Fibroblast of skin of right quadriceps (primary cell): Measurements from ENCODE around the gene CCT5.

ENCODE experiments used
- DNase-seq: peaks from one replicate; pipeline ENCODE4 v3.0.0-alpha.2; 2013

CCT5 gene

DNA sequence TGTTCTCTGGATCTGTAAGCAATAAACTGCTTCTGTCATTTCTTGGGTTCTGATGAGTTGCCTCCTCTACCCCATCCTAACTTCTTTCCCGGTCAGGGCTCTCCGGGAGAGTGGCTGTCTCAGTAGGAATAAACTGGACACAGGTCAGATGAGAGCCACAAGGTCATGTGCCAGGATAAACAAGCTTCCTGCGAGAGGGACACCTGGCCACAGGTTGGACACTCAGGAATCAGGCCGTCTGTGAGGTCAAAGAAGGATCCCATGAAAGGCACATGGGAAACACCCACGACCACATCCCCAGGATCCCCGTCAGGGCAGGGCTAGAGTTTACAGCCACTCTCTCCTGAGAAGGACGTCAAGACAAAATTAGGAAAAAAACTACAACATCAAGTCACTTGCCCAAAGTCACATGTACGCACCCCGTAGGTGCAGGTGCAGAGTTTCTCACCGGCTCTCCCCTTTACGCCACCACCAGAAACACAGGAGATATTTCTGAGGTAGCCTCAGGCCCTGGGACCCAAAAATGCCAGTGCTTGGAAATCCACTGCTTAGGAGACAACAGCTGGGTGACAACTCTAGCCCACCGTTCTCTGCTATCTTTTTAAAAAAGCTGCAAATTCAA is 28.7 kb downstream of the CCT5 start:
- DNase-seq, result no peak

DNA sequence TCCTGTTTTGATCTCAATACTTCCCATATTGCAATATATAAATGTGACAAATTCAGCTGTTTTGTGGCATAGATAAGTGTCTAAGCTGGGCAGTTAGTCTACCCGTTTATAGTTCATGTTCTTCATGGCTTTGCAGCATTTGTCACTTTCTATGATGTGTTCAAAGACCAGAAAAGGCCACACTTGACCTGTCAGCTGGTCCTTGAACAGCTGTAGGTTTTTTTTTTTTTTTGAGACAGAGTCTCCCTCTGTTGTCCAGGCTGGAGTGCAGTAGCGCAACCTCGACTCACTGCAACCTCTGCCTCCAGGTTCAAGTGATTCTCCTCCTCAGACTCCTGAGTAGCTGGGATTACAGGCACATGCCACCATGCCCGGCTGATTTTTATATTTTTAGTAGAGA is 29.2 kb downstream of the CCT5 start:
- no peak for DNase-seq

DNA sequence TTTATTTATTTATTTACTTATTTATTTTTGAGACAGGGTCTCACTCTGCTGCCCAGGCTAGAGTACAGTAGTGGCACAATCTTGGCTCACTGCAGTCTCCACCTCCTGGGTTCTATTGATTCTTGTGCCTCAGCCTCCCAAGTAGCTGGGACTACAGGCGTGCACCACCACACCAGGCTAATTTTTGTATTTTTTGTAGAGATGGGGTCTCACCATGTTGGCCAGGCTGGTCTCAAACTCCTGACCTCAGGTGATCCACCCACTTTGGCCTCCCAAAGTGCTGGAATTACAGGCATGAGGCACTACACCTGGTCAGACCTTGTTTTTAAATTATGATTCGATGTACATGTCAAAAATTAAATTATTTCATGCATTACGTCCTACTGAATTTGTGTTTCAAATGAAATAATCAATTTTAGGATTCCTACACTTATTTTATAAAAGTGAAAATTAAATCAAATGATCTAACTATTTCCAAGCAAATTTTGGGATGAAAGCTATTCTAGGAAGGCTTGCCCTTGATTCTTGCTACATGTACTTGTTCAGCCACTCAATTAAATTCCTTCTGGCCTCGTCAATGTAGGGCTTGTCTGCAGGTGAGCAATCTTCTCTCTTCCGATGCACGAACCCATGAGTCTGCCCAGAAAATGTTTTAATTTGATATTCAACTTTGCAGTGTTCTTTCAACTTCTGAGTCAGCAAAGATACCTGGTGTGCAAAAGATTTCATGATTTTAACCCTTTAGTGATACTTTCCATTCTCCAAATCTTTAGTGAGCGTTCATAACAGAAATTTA is 30.0 kb downstream of the CCT5 start:
- DNase-seq, result no peak

DNA sequence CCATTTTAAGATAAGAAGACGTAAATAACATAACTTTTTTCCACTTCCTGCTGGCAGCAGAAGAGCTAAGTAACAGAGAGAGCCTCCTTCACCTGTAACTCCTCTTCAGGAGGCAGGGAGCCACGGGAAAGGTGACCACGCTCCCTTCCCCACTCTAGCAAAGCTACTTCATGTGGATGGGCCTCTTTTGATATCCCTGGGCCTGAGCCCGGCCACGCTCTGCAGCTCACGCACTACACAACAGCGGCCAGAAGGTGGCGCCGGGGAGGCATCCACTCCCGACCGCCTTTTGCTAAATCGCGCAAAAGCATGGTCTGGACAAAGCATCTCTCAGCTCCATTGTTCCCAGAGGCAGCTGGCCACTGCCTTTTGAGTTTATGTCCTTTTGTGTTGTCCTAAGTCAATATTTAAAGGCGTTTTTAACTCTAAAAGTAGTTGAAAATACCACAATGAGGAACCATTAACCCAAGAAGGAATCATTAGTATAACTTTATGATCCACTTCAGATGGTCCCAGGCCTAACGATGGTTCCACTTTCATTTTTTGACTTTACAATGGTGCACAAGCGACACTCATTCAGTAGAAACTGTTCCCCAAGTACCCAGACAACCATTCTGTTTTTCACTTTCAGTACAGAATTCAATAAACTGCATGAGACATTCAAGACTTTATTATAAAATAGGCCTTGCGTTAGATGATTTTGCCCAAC is 34.0 kb downstream of the CCT5 start:
- DNase-seq, result peak; percentile 72

DNA sequence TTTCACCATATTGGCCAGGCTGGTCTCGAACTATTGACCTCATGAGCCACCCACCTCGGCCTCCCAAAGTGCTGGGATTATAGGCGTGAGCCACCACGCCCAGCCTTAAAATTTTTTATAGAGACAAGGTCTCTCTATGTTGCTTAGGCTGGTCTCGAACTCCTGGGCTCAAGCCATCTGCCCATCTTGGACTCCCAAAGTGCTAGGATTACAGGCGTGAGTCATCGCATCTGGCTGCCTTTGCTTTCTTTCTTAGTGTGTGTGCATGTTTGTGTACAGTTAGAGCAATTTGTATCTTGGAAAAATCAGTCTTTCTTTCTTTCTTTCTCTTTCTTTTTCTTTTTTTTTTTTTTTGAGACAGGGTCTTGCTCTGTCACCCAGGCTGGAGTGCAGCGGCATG is 35.3 kb downstream of the CCT5 start:
- DNase-seq, result peak; percentile 50

DNA sequence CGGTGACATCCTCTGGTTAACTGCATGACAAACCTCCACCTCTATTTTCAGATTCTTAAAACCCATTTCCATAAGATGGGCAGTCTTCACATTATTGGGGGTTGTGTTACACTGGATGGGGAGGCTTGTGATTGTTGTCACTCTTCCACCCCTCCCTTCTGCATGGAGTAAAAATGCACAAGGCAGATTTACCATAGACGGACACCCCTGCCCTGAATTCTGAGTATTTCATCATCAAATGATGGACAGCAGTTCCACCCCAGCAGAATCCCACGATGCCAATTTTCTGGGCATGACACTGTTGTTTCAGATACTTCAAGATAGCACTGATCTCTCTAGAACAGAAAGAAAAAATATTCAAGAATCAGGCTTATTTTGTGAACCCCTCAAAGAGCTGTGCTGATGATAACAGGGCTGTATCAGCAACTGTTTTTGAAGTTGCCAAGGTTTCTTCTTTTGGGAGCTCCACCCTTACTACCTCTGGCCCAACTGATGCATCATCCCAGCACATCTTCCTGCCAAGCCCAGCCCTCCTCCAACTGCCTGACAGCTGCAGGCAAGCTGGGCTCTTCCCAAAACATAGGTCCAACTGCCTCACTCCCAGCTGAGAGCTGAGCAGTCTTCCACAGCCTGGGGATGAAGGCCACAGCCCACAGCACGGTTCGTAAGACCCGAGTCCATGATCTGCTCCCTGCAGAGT is 36.2 kb downstream of the CCT5 start:
- DNase-seq, result no peak

DNA sequence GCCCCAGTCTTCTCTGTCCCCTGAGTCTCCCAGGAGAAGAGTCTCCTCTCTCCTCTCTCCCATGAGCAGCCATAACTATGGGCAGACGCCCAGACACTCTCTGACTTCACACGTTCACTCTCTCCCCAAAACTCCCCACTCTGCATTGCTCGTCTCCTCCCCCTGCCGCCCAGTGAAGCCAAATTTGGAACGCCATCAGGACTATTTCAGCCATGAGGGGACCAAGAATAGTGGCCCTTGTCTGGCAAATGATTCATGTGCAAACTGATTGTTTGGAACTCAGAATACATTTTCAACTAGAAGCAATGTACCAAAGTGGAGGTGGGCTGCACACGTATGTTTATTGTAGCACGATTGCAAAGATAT is 36.8 kb downstream of the CCT5 start:
- no peak for DNase-seq

DNA sequence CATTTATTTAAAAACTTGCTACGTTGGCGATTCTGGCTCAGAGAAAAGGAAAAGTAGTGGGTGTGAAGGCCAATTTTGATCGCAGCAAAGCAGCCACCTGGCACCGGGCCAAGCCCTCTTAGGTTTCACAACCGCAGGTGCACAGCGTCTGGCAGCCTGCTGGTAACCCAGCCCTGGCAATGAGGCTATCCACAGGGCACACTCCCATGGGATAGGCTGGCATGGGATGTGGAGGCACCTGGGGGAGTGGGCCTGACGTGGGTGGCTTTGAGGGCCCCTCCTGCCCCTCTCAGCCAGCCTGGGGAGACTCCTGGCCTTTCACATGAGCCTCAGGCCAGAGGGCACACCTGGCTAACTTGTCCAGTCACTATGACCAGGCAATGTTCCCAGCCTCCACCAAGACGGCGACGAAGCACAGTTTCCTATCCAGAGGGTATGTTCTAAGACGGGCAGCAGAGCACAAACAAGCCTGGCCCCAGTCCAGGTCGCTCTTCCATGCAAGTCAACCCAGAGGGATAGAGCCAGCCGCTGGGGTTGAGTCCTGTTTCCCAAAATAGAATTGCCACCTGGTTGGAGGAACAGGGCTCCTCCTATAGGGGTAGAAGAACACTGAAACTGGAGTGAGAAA is 38.6 kb downstream of the CCT5 start:
- DNase-seq, result no peak

DNA sequence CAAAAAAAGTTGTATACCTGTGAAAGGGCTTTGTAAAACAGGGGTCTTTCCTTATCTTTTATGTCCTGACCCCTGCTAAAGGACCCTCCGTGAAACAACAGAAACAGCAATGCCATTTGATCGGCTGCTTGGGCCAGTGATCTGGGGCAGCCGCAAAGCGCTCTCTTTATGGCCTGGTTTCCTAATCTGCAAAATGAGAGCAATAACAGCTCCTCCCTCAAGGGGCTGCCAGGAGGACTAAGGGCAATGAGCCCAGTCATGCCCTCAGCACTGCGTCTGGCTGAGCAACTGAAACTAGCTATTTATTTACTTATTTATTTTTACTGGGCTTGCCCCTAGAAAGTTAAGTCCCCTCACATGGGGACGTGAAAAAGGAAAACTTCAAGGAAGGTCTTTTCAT is 39.3 kb downstream of the CCT5 start:
- no peak for DNase-seq

DNA sequence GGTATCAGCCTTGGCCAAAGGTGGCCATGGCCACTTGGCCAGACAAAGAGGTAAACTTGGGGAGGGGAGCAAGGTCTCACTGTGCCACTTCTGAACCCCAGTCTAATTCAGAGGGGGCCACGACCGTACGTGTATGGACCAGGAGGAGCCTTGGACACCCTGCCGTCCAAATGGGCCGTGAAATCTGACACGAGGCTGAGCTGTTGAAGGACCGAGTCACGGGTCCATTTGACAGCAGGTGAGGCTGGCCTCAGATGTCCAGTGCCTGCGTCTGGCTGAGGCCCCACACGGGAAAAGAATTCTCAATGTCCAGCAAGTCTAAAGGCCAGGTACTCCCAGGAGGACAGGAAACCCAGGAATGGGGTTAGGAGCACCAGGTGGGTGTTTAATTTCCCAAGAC is 39.9 kb downstream of the CCT5 start:
- DNase-seq, result no peak

DNA sequence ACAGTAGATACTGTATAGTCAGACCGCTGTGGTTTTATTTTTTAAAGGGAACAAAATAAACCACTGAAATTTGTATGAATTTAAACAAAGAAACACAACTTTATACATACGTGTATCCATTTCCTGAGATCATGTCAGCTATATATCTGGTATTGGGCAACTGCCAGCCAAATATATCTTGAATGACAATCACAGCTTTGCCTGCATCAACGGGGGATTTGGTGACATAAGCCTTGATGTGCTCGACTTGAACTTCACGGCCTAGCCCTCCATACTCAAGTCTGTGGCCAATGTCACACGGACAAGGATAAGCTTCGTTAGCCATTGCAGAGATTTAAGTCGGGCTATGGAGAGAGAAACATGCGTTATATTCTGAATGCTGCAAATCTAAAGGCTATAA is 40.4 kb downstream of the CCT5 start:
- no peak for DNase-seq

DNA sequence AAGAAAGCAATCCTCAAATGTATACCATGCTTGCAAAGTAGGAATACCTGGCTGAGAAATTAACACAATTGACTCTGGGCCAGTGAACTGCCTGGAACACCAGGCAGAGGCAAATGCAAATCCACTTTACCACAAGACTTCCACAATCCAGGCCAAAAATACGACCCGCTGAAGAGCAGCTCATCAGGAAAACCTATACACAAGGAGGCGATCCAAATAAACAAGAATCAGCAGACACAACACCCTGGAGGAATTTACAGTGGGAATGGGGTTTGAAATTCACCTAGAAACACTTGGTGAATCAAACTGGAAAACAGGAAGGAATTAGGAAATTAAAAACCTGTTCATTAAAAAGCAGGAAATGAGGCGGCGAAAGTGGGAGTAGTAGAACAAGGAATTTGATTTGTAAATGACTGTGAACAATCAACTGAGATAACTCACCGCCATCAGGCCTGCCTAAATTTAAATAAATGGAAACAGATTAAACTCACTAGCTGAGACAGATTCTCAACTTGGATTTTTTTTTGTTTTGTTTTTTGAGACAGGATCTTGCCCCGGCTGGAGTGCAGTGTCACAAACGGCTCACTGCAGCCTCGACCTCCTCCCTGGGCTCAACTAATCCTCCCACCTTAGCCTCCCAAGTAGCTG is 41.7 kb downstream of the CCT5 start:
- no peak for DNase-seq

DNA sequence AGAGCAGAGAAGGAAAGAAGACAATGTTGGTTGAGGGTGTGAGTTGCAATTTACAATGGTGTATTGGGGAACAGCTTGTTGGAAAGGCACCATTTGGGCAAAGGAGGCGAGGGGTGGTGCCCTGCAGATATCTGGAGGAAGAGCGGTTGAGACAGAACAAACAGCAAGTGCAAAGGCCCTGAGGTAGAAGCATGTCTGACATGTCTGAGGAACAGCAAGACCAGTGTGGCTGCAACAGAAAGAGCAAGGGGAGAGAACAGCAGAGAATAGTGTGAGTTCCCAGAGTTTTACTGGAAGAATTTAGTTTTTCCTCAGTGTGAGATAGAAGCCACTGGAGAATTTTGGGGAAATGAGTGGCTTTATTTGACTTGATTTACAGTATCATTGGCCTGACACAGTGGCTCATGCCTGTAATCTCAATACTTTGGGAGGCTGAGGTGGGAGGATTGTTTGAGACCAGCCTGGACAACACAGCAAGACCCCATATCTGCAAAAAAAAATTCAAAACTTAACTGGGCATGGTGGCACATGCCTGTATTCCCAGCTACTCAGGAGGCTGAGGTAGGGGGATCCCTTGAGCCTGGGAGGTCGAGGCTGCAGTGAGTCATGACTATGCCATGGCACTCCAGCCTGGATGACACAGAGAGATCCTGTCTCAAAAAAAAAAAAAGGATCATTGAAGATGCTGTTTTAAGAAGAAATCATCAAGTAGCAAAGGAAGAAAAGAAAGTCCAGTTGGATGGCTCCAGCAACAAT is 44.0 kb downstream of the CCT5 start:
- DNase-seq, result no peak

DNA sequence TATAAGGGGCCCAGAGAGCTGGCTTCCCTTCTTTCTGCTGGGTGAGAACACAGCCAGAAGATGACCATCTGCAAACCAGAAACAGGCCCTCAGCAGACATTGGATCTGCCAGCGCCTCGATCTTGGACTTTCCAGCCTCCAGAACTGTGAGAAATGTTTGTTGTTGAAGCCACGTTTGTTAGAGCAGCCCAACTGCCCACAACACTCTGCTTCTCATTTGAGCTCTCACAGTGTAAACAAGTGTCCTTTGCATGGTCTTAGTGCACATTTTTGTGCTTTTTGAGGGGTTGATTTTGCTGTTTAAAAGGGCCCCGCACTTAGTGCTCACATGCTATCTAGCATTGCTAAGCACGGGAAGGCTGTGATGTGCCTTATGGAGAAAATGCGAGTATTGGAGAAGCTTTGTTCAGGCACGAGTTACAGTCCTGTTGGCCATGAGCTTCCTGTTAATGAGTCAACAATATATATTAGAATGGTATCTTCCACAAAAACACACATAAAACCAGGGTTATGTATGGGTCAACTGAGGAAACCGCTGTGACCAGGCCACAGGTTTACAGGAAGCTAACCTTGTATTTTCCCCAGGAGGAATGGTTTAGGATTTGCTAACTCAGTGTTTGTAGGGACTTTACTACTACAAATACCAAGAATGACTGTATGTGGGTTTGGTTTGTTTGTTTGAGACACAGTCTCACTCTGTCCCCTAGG is 45.7 kb downstream of the CCT5 start:
- DNase-seq, result no peak

DNA sequence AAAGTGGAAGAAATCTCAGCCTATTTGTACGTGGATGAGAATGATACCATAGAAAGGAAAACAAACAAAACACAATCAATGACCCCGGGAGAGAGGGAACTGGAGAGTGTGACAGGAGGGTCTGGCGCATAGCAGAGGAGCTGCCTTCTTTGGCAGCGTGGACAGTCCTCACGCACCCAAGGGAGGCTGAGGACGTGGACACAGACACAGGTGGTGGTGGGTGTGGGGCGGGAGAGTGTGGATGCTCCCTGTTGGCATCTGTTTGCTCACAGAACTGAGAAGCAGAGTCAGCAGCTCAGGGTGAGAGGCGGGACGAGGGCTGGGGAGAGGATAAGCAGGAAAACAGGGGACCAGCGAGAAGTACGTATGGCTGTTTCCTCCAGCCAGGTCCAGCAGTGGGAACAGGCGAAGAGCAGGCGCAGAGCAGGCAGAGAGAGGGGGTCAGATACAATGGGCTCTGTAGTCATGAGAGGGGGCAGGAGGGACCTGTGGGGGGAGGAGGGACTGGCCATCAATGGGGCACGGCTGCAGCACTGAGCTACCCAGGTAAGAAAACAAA is 47.6 kb downstream of the CCT5 start:
- DNase-seq, result no peak

DNA sequence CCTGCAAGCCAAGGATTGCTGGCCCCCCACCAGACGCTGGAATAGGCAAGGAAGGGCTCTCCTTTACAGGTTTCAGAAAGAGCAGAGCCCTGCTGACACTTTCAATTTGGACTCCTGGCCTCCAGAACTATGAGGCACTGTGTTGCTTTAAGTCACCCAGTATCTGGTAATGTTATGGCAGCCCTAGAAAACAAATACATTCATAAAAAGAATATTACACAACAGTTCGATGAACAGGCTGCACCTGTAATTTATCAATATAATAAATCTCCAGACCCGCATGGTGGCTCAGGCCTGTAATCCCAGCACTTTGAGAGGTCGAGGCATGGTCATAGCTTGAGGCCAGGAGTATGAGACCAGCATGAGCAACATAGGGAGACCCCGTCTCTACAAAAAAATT is 50.2 kb downstream of the CCT5 start:
- no peak for DNase-seq

DNA sequence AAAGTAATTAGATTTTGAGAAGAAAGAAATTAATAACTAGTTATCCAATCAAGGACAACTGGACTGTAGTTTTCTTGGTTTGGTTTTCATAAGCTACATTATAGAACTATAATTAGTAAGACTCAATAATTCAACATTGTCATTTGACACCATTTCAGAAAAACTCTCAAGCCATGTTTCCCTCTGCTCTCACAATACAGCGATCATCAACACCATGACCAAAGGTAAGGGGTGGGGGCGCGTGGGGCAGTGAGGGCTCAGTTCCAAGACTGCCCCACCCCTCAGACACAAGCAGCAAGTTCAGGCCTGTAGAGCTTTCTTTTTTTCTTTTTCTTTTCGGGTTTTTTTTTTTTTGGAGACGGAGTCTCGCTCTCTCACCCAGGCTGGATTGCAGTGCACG is 51.2 kb downstream of the CCT5 start:
- DNase-seq, result no peak

DNA sequence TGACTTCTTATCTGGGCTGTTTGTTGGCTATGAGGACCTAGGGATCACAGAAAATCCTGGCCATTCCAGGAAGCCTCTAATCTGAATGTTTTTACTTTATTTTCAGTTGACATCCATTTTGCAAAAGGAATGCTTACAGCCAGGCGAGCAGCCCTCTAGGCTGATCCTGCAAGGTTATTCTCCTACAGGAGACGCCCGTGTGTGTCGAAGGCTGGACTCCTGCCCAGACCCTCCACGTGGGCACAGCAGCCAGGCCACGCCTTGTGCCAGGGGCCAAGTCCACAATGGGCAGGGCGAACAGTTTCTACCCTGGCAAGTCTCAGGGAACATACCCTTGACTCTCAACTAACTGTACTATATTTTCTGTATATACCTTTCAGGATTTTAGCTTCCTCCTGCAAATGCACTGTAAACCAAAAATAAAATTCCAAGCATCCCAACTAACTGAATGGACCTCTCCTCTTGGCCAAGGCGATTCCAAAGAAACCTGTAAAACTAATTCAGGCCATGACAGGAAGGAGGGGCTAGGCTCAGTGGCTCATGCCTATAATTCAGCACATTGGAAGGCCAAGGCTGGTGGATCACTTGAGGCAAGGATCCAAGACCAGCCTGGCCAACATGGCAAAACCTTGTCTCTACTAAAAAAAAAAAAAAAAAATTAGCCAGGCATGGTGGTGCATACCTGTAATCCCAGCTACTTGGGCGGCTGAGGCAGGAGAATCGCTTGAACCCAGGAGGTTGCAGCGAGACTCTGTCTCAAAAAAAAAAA is 51.9 kb downstream of the CCT5 start:
- DNase-seq, result no peak

DNA sequence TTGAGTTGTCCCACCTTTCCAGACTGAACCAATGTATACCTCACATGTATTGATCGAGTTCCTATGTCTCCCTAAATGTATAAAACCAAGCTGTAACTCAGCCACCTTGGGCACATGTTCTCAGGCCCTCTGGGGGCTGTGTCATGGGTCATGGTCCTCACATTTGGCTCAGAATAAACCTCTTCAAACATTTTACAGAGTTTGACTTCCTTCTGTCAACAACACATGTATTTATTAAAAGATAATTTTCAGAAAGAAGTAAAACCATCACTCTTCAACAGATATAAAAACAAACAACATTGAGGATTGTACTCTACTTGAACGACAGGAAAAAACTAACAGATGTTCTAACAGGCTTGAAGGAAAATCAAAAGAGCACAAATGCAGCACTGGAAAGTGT is 53.1 kb downstream of the CCT5 start:
- no peak for DNase-seq

DNA sequence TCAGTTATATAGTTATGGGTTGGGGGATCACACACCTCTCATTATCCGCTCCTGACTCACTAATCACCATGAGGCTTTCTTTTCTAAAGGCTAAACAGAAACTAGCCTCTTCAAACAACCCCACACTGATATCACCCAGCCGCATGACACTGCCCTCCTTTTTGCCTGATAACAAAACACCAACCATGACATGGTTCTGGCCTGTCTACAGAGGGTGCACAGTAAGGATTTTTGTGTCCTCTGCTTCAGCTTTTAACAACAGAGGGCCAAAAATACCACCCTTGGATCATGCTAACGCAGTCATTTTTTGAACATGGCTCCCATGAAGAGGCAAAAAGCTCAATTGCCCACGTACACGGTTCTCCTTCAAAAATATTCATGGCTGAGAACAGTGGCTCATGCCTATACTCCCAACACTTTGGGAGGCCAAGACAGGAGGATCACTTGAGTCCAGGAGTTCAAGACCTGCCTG is 53.7 kb downstream of the CCT5 start:
- no peak for DNase-seq
